GM19463 (cell line): ENCODE measurements around the gene ANXA2R.
"Not testable (repeated sequence)": the region's sequence is repeated elsewhere in the genome, so short reads cannot be mapped to it uniquely, and the experiment has no call there.

Experiments used
- ATAC-seq: cut with Tn5 transposase; IDR thresholded peaks from one replicate; pipeline ENCODE4 v1.9.1; 2021; ENCODE audit warnings: mild to moderate bottlenecking, moderate library complexity; ENCODE audit not compliant: unreplicated experiment

ANXA2R gene

GRCh38 chr5:43061352-43062075, 21.4 kb upstream of the ANXA2R start:
- no peak for ATAC-seq

- ATAC-seq, result not testable (repeated sequence)
These were observed 19.9 kb upstream of the ANXA2R start for GRCh38 chr5:43060020-43060419.

GRCh38 chr5:43055098-43055497, 15.0 kb upstream of the ANXA2R start:
- ATAC-seq, result not testable (repeated sequence)

GRCh38 chr5:43051684-43052083, 11.6 kb upstream of the ANXA2R start:
- ATAC-seq, result no peak

GRCh38 chr5:43050384-43050783, 10.3 kb upstream of the ANXA2R start:
- no peak for ATAC-seq

GRCh38 chr5:43049236-43049635, 9.1 kb upstream of the ANXA2R start:
- no peak for ATAC-seq

GRCh38 chr5:43046474-43046873, 6.4 kb upstream of the ANXA2R start:
- no peak for ATAC-seq

GRCh38 chr5:43045236-43045635, 5.1 kb upstream of the ANXA2R start:
- no peak for ATAC-seq

GRCh38 chr5:43044181-43044914, 4.2 kb upstream of the ANXA2R start:
- ATAC-seq, result no peak

GRCh38 chr5:43043400-43043756, 3.3 kb upstream of the ANXA2R start:
- ATAC-seq, result no peak

- peak; percentile 25 for ATAC-seq
These were observed 2.7 kb upstream of the ANXA2R start for GRCh38 chr5:43042626-43043399.

GRCh38 chr5:43042176-43042625, 2.1 kb upstream of the ANXA2R start:
- ATAC-seq, result peak; percentile 17

- peak; percentile 12 for ATAC-seq
These were observed 1.6 kb upstream of the ANXA2R start for GRCh38 chr5:43041669-43042175.

- ATAC-seq, result no peak
These were observed 1.1 kb upstream of the ANXA2R start for GRCh38 chr5:43041110-43041668.

GRCh38 chr5:43039471-43040286, 440 bp downstream of the ANXA2R start:
- no peak for ATAC-seq

GRCh38 chr5:43039152-43039470, 1.0 kb downstream of the ANXA2R start:
- ATAC-seq, result no peak

- no peak for ATAC-seq
These were observed 1.6 kb downstream of the ANXA2R start for GRCh38 chr5:43038496-43038989.

GRCh38 chr5:43037636-43038495, 2.3 kb downstream of the ANXA2R start:
- peak; percentile 26 for ATAC-seq
